ENCODE data around the gene CCDC33.

DNA sequence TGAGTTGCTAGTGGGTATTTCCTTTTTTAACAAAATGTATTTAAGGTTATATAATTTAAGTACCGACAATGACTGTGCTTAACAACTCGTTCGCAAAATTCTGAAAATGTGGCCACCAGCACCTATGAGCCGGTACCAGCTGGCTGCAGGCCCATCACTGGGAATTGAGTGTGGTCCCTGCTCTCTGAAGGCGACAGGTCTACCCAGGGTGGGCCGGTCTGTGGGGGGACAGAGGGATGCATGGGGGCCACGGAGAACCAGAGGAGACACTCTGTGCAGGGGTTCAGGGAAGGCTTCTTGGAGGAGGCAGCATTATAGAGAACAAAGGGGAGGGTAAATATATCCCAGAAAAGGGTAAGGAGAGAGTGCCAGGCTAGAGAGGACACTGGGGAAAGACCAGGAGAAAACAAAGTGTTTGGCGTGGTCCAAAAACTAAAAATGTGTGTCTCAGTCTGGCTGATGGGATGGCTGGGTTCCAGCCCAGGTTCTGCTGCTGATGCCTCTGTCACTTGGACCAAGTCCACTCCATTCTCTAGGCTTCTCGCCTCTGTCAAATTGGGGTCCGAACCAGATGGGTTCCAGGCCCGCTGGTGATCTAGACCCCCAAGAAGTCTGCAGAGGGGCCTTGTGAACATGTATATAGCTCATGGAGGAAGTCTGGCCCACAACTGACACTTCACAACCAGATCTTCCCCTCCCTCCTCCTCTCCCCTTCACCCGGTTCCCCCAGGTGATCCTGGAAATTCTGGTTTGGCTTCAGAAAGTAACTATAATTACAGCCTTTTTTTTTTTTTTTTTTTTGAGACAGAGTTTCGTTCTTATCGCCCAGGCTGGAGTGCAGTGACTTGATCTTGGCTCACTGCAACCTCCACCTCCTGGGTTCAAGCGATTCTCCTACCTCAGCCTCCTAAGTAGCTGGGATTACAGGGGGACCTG, 142.0 kb downstream of the CCDC33 start:
- TF ChIP-seq, protein P1, sequence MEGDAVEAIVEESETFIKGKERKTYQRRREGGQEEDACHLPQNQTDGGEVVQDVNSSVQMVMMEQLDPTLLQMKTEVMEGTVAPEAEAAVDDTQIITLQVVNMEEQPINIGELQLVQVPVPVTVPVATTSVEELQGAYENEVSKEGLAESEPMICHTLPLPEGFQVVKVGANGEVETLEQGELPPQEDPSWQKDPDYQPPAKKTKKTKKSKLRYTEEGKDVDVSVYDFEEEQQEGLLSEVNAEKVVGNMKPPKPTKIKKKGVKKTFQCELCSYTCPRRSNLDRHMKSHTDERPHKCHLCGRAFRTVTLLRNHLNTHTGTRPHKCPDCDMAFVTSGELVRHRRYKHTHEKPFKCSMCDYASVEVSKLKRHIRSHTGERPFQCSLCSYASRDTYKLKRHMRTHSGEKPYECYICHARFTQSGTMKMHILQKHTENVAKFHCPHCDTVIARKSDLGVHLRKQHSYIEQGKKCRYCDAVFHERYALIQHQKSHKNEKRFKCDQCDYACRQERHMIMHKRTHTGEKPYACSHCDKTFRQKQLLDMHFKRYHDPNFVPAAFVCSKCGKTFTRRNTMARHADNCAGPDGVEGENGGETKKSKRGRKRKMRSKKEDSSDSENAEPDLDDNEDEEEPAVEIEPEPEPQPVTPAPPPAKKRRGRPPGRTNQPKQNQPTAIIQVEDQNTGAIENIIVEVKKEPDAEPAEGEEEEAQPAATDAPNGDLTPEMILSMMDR (IDR thresholded peaks at IDR 0.05; ENCODE audit: insufficient read depth, low read depth, low read length): no peak
- no peak for TF ChIP-seq EZH2 (IDR thresholded peaks at IDR 0.05; ENCODE audit: insufficient read depth, low read length)
